CD8-positive, alpha-beta memory T cell (primary cell): ENCODE results near the gene SORCS2. TPM values are rescaled to one million over a fixed set of nuclear protein-coding genes. Genes with fewer than 3 reads are reported as not detected.

Experiments
- CTCF ChIA-PET: fragments of 350-600 bp; sonication (Branson Sonifier 250); formaldehyde crosslinking; loops from one replicate; lab custom pipeline; 2021; ENCODE audit warnings: antibody characterized with exemption; lab: Charles Lee
- POLR2A ChIA-PET: fragments of 350-600 bp; sonication (Branson Sonifier 250); formaldehyde crosslinking; loops from one replicate; lab custom pipeline; 2021; ENCODE audit warnings: antibody characterized with exemption; lab: Charles Lee
- DNase-seq, 5 donors: peaks; one replicate each; pipeline versions ENCODE4 v3.0.0 to v3.0.0-alpha.2; 2020 to 2022; ENCODE audit warnings: mixed read lengths in 1 of 5
- H3K27ac ChIP-seq: one replicate; pipeline ENCODE4 v1.7.0; 2013; ENCODE audit warnings: low read depth, mild to moderate bottlenecking, low read length, moderate library complexity
- H3K27me3 ChIP-seq: 2 replicates; pipeline ENCODE4 v1.7.0; 2013; ENCODE audit warnings: low read length, mild to moderate bottlenecking; ENCODE audit not compliant: insufficient read depth, poor library complexity, severe bottlenecking
- H3K36me3 ChIP-seq: 2 replicates; pipeline ENCODE4 v1.7.0; 2013; ENCODE audit warnings: mild to moderate bottlenecking, low read length, moderate library complexity; ENCODE audit not compliant: insufficient read depth
- H3K4me1 ChIP-seq: 2 replicates; pipeline ENCODE4 v1.7.0; 2013; ENCODE audit warnings: mild to moderate bottlenecking, low read length, moderate library complexity; ENCODE audit not compliant: insufficient read depth
- H3K4me3 ChIP-seq: 2 replicates; pipeline ENCODE4 v1.7.0; 2013; ENCODE audit warnings: mild to moderate bottlenecking, low read length
- H3K9me3 ChIP-seq: 2 replicates; pipeline ENCODE4 v1.7.0; 2013; ENCODE audit warnings: mild to moderate bottlenecking, low read length
- H3K27ac Mint-ChIP-seq, 8 donors: one replicate each; pipeline ENCODE4 v1.8.0; 2020 to 2021; ENCODE audit warnings: mixed read lengths in 8 of 8, mild to moderate bottlenecking in 6 of 8, inconsistent platforms in 3 of 8, moderate library complexity in 3 of 8
- H3K27me3 Mint-ChIP-seq, 2 donors: one replicate each; pipeline ENCODE4 v1.8.0; 2020 to 2021; ENCODE audit warnings: mixed read lengths in 2 of 2, mild to moderate bottlenecking in 1 of 2, moderate library complexity in 1 of 2
- H3K36me3 Mint-ChIP-seq, 3 donors: one replicate each; pipeline ENCODE4 v1.8.0; 2020 to 2021; ENCODE audit warnings: mixed read lengths in 3 of 3, inconsistent platforms in 1 of 3, mild to moderate bottlenecking in 1 of 3
- H3K4me1 Mint-ChIP-seq, 3 donors: one replicate each; pipeline ENCODE4 v1.8.0; 2020 to 2021; ENCODE audit warnings: mixed read lengths in 3 of 3, inconsistent platforms in 1 of 3, mild to moderate bottlenecking in 1 of 3
- H3K4me3 Mint-ChIP-seq, 7 donors: one replicate each; pipeline ENCODE4 v1.8.0; 2020 to 2021; ENCODE audit warnings: mixed read lengths in 7 of 7, mild to moderate bottlenecking in 6 of 7, moderate library complexity in 4 of 7, inconsistent platforms in 2 of 7
- H3K9me3 Mint-ChIP-seq, 5 donors: one replicate each; pipeline ENCODE4 v1.8.0; 2020 to 2022; ENCODE audit warnings: mixed read lengths in 5 of 5, mild to moderate bottlenecking in 3 of 5, moderate library complexity in 2 of 5, inconsistent platforms in 1 of 5
- polyA plus RNA-seq: library from polyadenylated mRNA; unstranded; fragments of 300-500 nt; fragmentation: Illumina TruSeq; gene quantifications from one replicate; pipeline ENCODE4 v1.2.3, GENCODE V29; 2021
- total RNA-seq, 2 experiments: library from RNA; stranded (reverse); gene quantifications; one replicate each; pipeline ENCODE4 v1.2.3, GENCODE V29; 2021

Gene SORCS2
- total and polyA plus RNA-seq, 3 experiments from 2014 or later: not detected

DNA sequence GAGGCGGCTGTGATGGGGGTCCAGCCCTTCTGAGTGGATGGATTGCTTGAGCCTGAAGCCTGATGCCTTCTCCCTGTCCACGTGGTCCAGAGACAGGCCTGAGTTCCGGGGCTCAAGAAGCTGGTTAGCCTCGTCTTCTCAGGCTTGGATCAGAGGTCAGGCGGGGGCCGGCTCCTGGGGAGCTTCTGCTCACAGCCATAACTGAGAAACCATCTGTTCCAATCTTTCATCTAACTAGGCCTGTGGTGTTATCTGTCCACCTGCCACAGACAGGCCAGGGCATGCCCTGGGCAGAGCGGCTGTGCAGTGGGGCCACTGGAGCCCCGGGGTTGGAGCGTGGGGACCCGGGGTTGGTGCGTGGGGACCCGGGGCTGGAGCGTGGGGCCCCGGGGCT is 63.1 kb downstream of the SORCS2 start:
- POLR2A ChIA-PET: no interaction called here
- no peaks in the 10 kb centered on the region for H3K36me3 Mint-ChIP-seq
- Histone ChIP-seq H3K4me3 (no peak overlapping the region), H3K36me3 (no peaks in the 10 kb centered on the region), H3K4me1 (no peaks in the 10 kb centered on the region), H3K27ac (no peak overlapping the region), H3K9me3 (no peaks in the 10 kb centered on the region), H3K27me3 (peaks cover 4% of the 10 kb centered on the region)
- H3K9me3 Mint-ChIP-seq: peaks cover 0 to 3% (median 2%) of the 10 kb centered on the region in 5 donors
- H3K4me1 Mint-ChIP-seq: no peaks in the 10 kb centered on the region
- no peak for DNase-seq
- CTCF ChIA-PET: no interaction called here
- no peak overlapping the region for H3K27ac Mint-ChIP-seq
- H3K27me3 Mint-ChIP-seq: peaks cover 6 to 15% of the 10 kb centered on the region in 2 donors
- H3K4me3 Mint-ChIP-seq: no peak overlapping the region

DNA sequence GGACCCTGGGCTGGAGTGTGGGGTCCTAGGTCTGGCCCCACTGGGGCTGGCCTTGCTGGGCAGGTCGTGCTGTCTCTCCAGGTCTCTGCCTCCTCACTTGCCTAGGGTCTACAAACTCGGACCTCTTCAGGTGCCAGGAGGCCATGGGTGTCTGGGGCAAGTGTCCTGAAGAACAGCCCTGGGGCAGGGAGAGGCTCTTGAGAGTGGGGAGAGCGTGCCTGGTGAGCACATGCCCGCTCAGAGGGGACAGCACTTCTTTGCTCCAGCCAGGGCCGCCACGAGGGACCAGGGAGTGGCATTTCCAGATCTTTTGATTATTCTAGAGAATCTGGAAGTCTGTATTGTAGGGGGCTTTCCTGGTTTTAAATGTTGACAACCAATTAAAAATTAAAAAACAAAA is 63.7 kb downstream of the SORCS2 start:
- Mint-ChIP-seq H3K4me1 (no peaks in the 10 kb centered on the region), H3K27me3 (peaks cover 6 to 15% of the 10 kb centered on the region in 2 donors), H3K9me3 (peaks cover 0 to 3% (median 2%) of the 10 kb centered on the region in 5 donors), H3K27ac (no peak overlapping the region), H3K36me3 (no peaks in the 10 kb centered on the region), H3K4me3 (no peak overlapping the region)
- ChIA-PET POLR2A (no interaction called here), CTCF (no interaction called here)
- Histone ChIP-seq H3K4me1 (no peaks in the 10 kb centered on the region), H3K36me3 (no peaks in the 10 kb centered on the region), H3K27me3 (peaks cover 4% of the 10 kb centered on the region), H3K4me3 (no peak overlapping the region), H3K27ac (no peak overlapping the region), H3K9me3 (no peaks in the 10 kb centered on the region)
- no peak for DNase-seq

DNA sequence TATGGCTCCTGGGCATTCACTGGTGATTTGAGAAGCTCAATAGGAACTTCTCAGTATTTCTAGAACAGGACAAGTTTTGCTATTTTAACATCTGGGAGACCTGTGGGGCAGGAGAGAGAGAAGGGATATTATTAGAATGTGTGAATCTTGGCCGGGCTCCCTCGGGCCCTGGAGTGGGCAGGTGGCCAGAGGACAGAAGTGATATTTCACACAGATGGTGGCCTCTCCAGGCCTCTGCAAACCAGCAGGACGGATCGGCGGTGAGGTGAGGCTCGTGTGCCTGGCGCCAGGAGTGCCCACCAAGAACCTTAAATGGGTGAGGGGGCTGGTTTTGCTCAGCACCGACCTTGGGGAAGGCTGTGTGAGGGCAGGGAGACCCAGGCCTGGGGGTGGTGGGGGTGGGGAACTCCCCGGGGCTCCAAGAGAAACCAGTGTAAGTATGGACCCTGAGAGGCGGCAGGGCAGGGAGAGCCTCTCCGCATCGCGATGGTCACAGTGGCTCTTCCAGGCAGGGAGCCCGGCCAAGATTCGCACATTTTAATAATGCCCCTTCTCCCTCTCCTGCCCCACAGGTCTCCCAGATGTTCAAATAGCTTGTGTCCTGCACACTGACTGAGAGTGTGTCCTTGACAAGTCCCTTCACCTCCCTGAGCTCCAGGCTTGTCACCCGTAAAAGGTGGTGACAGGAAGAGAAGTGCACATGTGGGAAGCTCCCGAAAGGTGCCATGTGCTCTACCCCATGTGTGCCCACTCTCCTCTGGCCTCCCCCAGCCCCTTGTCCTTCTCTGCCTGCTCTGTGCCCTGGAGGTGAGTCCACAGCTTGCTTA is 64.9 kb downstream of the SORCS2 start:
- Mint-ChIP-seq H3K36me3 (no peaks in the 10 kb centered on the region), H3K27ac (no peak overlapping the region), H3K4me3 (no peak overlapping the region), H3K27me3 (peaks cover 6 to 15% of the 10 kb centered on the region in 2 donors), H3K4me1 (no peaks in the 10 kb centered on the region), H3K9me3 (peaks cover 0 to 3% (median 2%) of the 10 kb centered on the region in 5 donors)
- Histone ChIP-seq H3K27me3 (no peaks in the 10 kb centered on the region), H3K36me3 (no peaks in the 10 kb centered on the region), H3K4me3 (no peak overlapping the region), H3K9me3 (no peaks in the 10 kb centered on the region), H3K4me1 (no peaks in the 10 kb centered on the region), H3K27ac (no peak overlapping the region)
- CTCF ChIA-PET: no interaction called here
- DNase-seq: no peak
- POLR2A ChIA-PET: no interaction called here

DNA sequence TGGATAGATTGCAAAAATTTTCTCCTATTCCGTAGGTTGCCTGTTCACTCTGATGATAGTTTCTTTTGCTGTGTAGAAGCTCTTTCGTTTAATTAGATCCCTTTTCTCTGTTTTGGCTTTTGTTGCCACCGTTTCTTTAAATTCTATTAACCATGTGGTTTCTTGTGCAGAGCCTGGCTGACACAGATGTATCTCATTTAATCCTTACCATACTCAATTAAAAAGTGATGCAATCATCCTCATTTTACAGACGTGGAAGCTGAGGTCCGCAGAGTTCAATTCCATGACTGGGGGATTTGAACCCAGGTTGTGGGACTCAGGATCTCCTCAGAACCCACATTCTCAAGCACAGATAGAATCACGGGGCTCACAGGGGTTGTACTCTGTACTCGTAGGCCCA is 66.7 kb downstream of the SORCS2 start:
- no peak for DNase-seq
- Mint-ChIP-seq H3K4me3 (no peak overlapping the region), H3K36me3 (no peaks in the 10 kb centered on the region), H3K4me1 (no peaks in the 10 kb centered on the region), H3K27ac (no peak overlapping the region), H3K9me3 (peaks cover 0 to 3% (median 2%) of the 10 kb centered on the region in 5 donors), H3K27me3 (peaks cover 9 to 11% of the 10 kb centered on the region in 2 donors)
- Histone ChIP-seq H3K27ac (no peak overlapping the region), H3K4me1 (no peaks in the 10 kb centered on the region), H3K36me3 (no peaks in the 10 kb centered on the region), H3K27me3 (no peaks in the 10 kb centered on the region), H3K4me3 (no peak overlapping the region), H3K9me3 (no peaks in the 10 kb centered on the region)
- POLR2A ChIA-PET: no interaction called here
- CTCF ChIA-PET: no interaction called here

DNA sequence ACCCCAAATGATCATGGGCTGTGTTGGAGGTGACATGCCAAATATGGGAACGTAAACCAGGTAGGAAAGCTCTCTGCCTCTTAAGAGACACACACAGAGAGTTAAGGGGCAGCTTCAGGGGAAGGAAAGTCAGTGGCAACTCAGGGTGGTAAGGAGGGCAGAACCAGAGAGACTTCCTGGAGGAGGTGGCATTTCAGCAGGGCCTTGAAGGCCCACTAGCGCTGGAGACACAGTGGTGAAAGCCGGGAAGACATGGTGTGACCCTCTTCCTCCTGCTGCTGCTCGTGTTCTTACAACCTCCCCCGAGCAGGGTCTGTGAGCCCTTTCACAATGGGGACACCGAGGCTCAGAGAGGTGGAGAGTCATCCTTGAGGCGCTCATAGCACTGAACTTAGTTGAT is 68.2 kb downstream of the SORCS2 start:
- ChIA-PET CTCF (no interaction called here), POLR2A (no interaction called here)
- peaks cover 0 to 3% (median 2%) of the 10 kb centered on the region in 5 donors for H3K9me3 Mint-ChIP-seq
- Histone ChIP-seq H3K27ac (no peak overlapping the region), H3K4me1 (no peaks in the 10 kb centered on the region), H3K9me3 (no peaks in the 10 kb centered on the region), H3K4me3 (no peak overlapping the region), H3K36me3 (no peaks in the 10 kb centered on the region), H3K27me3 (no peaks in the 10 kb centered on the region)
- no peaks in the 10 kb centered on the region for H3K4me1 Mint-ChIP-seq
- no peak overlapping the region for H3K27ac Mint-ChIP-seq
- no peaks in the 10 kb centered on the region for H3K36me3 Mint-ChIP-seq
- no peak overlapping the region for H3K4me3 Mint-ChIP-seq
- peaks cover 9 to 13% of the 10 kb centered on the region in 2 donors for H3K27me3 Mint-ChIP-seq
- DNase-seq: no peak

DNA sequence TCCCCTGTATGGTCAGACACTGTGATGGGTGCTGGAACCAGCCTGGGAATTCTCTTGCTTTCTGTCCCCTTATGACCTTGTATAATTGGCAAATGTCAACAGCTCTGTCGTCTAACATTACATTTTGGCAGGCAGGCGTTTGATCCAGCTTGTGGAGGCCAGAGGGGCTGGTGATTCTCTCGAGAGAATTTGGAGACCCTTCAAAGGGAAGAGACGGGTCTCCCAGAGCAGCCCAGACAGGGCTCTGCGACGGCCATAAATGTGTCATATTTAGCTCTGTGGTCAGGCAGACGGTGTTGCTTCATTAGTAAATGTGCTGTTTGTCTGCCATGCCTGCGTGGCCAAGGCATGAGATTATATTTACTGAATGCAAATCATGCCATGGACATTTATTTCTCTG is 68.7 kb downstream of the SORCS2 start:
- Mint-ChIP-seq H3K4me1 (no peaks in the 10 kb centered on the region), H3K9me3 (peaks cover 0 to 3% (median 2%) of the 10 kb centered on the region in 5 donors), H3K4me3 (no peak overlapping the region), H3K27me3 (peaks cover 8 to 16% of the 10 kb centered on the region in 2 donors), H3K36me3 (no peaks in the 10 kb centered on the region), H3K27ac (no peak overlapping the region)
- Histone ChIP-seq H3K27ac (no peak overlapping the region), H3K4me1 (no peaks in the 10 kb centered on the region), H3K9me3 (no peaks in the 10 kb centered on the region), H3K36me3 (no peaks in the 10 kb centered on the region), H3K4me3 (no peak overlapping the region), H3K27me3 (no peaks in the 10 kb centered on the region)
- CTCF ChIA-PET: no interaction called here
- POLR2A ChIA-PET: no interaction called here
- DNase-seq: no peak

DNA sequence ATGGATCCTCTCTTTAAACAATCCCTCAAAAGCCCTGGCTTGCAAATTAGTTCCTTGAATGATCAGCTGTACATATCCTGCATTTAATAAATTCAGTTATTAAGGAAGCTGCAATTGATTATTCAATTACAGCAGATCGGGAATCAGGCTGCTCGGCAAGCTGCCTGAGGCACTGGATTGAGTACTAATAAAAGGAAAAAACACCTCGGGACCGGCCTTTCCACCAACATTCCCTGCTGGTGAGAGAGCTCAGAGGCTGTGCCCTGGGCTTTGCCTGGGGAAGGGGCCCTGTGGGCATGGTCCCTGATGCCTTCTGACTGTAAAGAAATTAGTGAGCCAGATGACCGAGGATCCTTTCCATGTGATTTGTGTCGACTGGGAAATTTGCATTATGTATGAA is 69.2 kb downstream of the SORCS2 start:
- no peaks in the 10 kb centered on the region for H3K36me3 ChIP-seq
- DNase-seq: no peak
- POLR2A ChIA-PET: no interaction called here

DNA sequence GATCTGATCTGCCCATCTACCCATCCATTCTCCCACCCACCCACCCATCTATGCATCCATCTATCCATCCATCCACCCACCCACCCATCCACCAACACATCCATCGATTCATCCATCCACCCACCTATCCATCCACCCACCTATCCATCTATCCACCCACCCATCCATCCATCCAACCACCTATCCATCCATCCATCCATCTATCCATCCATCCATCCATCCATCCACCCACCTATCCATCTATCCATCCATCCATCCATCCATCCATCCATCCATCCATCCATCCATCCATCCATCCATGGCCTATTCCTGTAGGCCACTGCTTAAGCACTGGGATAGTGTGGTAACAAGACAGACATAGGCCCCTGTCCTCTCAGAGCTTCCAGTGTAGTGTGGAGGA is 69.8 kb downstream of the SORCS2 start:
- H3K9me3 ChIP-seq: no peaks in the 10 kb centered on the region
- no peaks in the 10 kb centered on the region for H3K36me3 ChIP-seq
- DNase-seq: no peak
- Mint-ChIP-seq H3K27ac (no peak overlapping the region), H3K9me3 (peaks cover 0 to 3% (median 2%) of the 10 kb centered on the region in 5 donors), H3K4me1 (no peaks in the 10 kb centered on the region), H3K4me3 (no peak overlapping the region), H3K27me3 (peaks cover 7 to 12% of the 10 kb centered on the region in 2 donors), H3K36me3 (no peaks in the 10 kb centered on the region)
- CTCF ChIA-PET: no interaction called here
- no peaks in the 10 kb centered on the region for H3K4me1 ChIP-seq
- no peak overlapping the region for H3K4me3 ChIP-seq
- no peaks in the 10 kb centered on the region for H3K27me3 ChIP-seq
- POLR2A ChIA-PET: no interaction called here
- no peak overlapping the region for H3K27ac ChIP-seq

More for the DNA sequence above, 69.2 kb downstream of the SORCS2 start:
- Histone ChIP-seq H3K4me1 (no peaks in the 10 kb centered on the region), H3K4me3 (no peak overlapping the region), H3K27ac (no peak overlapping the region), H3K27me3 (no peaks in the 10 kb centered on the region), H3K9me3 (no peaks in the 10 kb centered on the region)
- Mint-ChIP-seq H3K36me3 (no peaks in the 10 kb centered on the region), H3K27me3 (peaks cover 7 to 16% of the 10 kb centered on the region in 2 donors), H3K4me1 (no peaks in the 10 kb centered on the region), H3K4me3 (no peak overlapping the region), H3K9me3 (peaks cover 0 to 3% (median 2%) of the 10 kb centered on the region in 5 donors), H3K27ac (no peak overlapping the region)
- CTCF ChIA-PET: no interaction called here
